HG03097 (cell line): ENCODE data around the gene SPAG17.

Experiments
- ATAC-seq: cut with Tn5 transposase; IDR thresholded peaks from one replicate; pipeline ENCODE4 v1.9.1; 2021; ENCODE audit not compliant: unreplicated experiment, low FRiP score

Gene SPAG17

GRCh38 chr1:118082984-118083383 lies 102.0 kb downstream of the SPAG17 start:
- ATAC-seq = no peak

- no peak for ATAC-seq
Measured at GRCh38 chr1:118081387-118081786, 103.6 kb downstream of the SPAG17 start.

GRCh38 chr1:118077331-118078045 lies 107.5 kb downstream of the SPAG17 start:
- ATAC-seq = no peak

- no peak for ATAC-seq
Measured at GRCh38 chr1:118075116-118075515, 109.9 kb downstream of the SPAG17 start.

- ATAC-seq = no peak
Measured at GRCh38 chr1:118073648-118074435, 111.2 kb downstream of the SPAG17 start.

GRCh38 chr1:118049981-118050380 lies 135.0 kb downstream of the SPAG17 start:
- ATAC-seq = no peak

- no peak for ATAC-seq
Measured at GRCh38 chr1:118047650-118048224, 137.3 kb downstream of the SPAG17 start.

GRCh38 chr1:118047006-118047649 lies 137.9 kb downstream of the SPAG17 start:
- ATAC-seq = no peak

- no peak for ATAC-seq
Measured at GRCh38 chr1:118043624-118044023, 141.4 kb downstream of the SPAG17 start.

GRCh38 chr1:118042501-118042900 lies 142.5 kb downstream of the SPAG17 start:
- ATAC-seq = no peak

- ATAC-seq = no peak
Measured at GRCh38 chr1:118039170-118039569, 145.9 kb downstream of the SPAG17 start.

- no peak for ATAC-seq
Measured at GRCh38 chr1:118032883-118033282, 152.1 kb downstream of the SPAG17 start.

GRCh38 chr1:118028267-118028666 lies 156.8 kb downstream of the SPAG17 start:
- no peak for ATAC-seq

GRCh38 chr1:118023199-118023598 lies 161.8 kb downstream of the SPAG17 start:
- ATAC-seq = no peak

GRCh38 chr1:118021668-118022067 lies 163.4 kb downstream of the SPAG17 start:
- no peak for ATAC-seq

- ATAC-seq = no peak
Measured at GRCh38 chr1:118018060-118018459, 167.0 kb downstream of the SPAG17 start.

GRCh38 chr1:118013938-118014337 lies 171.1 kb downstream of the SPAG17 start:
- ATAC-seq = no peak

- ATAC-seq = no peak
Measured at GRCh38 chr1:118013336-118013735, 171.7 kb downstream of the SPAG17 start.

GRCh38 chr1:118012515-118013124 lies 172.4 kb downstream of the SPAG17 start:
- ATAC-seq = no peak

- no peak for ATAC-seq
Measured at GRCh38 chr1:118008011-118008410, 177.0 kb downstream of the SPAG17 start.

- no peak for ATAC-seq
Measured at GRCh38 chr1:118007391-118007790, 177.6 kb downstream of the SPAG17 start.
